Tibial artery (tissue), 4 donors: ENCODE results near the gene SLC44A3.

Experiments
- DNase-seq, 2 donors: peaks; one replicate each; pipeline ENCODE4 v3.0.0-alpha.2; 2019
- H3K27ac ChIP-seq, 2 donors: fragments of 200-600 bp; sonication (generic) in 1 of 2; 1 replicate in 1 of 2; 2 replicates in 1 of 2; pipeline ENCODE4 v1.5.1; 2018 to 2019; ENCODE audit warnings: mild to moderate bottlenecking in 1 of 2
- H3K27me3 ChIP-seq, 2 donors: fragments of 200-600 bp; sonication (generic) in 1 of 2; one replicate each; pipeline versions ENCODE4 v1.5.1 to v1.6.0; 2016 to 2019
- H3K36me3 ChIP-seq, 3 donors: fragments of 200-600 bp; sonication (generic) in 2 of 3; one replicate each; pipeline ENCODE4 v1.5.1; 2016 to 2019; ENCODE audit warnings: mild to moderate bottlenecking in 2 of 3
- H3K4me1 ChIP-seq, 4 donors: fragments of 200-600 bp; sonication (generic) in 2 of 4; 1 replicate in 3 of 4; 2 replicates in 1 of 4; pipeline ENCODE4 v1.5.1; 2016 to 2019
- H3K4me3 ChIP-seq, 2 donors: fragments of 200-600 bp; sonication (generic) in 1 of 2; 1 replicate in 1 of 2; 2 replicates in 1 of 2; pipeline ENCODE4 v1.5.1; 2018 to 2019; ENCODE audit warnings: mild to moderate bottlenecking in 2 of 2
- H3K9me3 ChIP-seq, 3 donors: fragments of 200-600 bp; sonication (generic) in 1 of 3; one replicate each; pipeline ENCODE4 v1.5.1; 2016 to 2019
- intact Hi-C: fragments of 100-400 bp; cut with DNase I; formaldehyde crosslinking; loops from one replicate; pipeline ENCODE4 v1.15.0; 2023; ENCODE audit warnings: low total_unique reads
- TF ChIP-seq, protein P1 (sequence below), 2 experiments: fragments of 200-600 bp in 1 of 2; fragments of 450-650 bp in 1 of 2; IDR thresholded peaks; one replicate each; pipeline ENCODE4 v1.5.1; 2017 to 2019; ENCODE audit warnings: antibody characterized with exemption in 2 of 2, mild to moderate bottlenecking in 1 of 2, moderate library complexity in 1 of 2

SLC44A3 gene

DNA sequence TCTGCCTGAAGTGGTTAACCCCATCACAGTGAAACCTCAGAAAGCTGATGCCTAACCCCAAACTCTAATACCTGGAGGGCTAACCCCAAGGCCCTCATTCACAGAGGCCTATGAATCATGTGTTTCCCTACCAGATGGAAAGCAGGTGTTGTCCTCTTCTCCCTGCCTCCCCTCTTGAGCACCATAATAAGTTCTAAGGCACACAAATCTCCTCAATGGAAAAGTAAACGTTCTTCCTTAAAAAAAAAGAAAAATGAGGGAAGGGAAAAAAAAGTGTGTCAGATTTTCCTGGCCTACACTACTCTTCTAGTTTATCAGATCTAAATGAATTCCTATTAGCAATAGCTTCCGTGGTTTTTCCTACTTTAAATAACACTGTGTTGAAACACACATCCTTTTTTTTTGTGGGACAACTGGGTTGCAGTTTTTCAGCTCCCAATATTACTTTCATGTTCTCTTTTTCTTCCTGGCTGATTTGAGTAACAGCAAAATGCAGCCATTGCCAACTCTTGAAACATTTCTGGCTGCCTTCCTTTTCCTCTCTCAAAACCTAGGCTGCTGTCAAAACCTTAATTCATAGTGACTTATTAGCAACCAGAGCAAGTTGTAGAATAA is 43.2 kb downstream of the SLC44A3 start:
- Histone ChIP-seq H3K36me3 (no peaks in the 10 kb centered on the region), H3K27ac (peak overlapping the region; percentile 76 to 81), H3K4me3 (peak overlapping the region in 1 of 2 donors; percentile 4), H3K4me1 (peaks cover 0 to 61% (median 48%) of the 10 kb centered on the region in 4 donors), H3K9me3 (no peaks in the 10 kb centered on the region), H3K27me3 (no peaks in the 10 kb centered on the region)
- intact Hi-C loops: loop anchor here (2.0 kb wide), 1 partner anchor 61 kb away; no protein-coding TSS in a partner anchor
- TF ChIP-seq, protein P1, sequence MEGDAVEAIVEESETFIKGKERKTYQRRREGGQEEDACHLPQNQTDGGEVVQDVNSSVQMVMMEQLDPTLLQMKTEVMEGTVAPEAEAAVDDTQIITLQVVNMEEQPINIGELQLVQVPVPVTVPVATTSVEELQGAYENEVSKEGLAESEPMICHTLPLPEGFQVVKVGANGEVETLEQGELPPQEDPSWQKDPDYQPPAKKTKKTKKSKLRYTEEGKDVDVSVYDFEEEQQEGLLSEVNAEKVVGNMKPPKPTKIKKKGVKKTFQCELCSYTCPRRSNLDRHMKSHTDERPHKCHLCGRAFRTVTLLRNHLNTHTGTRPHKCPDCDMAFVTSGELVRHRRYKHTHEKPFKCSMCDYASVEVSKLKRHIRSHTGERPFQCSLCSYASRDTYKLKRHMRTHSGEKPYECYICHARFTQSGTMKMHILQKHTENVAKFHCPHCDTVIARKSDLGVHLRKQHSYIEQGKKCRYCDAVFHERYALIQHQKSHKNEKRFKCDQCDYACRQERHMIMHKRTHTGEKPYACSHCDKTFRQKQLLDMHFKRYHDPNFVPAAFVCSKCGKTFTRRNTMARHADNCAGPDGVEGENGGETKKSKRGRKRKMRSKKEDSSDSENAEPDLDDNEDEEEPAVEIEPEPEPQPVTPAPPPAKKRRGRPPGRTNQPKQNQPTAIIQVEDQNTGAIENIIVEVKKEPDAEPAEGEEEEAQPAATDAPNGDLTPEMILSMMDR (IDR thresholded peaks at IDR 0.05): no peak
- no peak for DNase-seq

DNA sequence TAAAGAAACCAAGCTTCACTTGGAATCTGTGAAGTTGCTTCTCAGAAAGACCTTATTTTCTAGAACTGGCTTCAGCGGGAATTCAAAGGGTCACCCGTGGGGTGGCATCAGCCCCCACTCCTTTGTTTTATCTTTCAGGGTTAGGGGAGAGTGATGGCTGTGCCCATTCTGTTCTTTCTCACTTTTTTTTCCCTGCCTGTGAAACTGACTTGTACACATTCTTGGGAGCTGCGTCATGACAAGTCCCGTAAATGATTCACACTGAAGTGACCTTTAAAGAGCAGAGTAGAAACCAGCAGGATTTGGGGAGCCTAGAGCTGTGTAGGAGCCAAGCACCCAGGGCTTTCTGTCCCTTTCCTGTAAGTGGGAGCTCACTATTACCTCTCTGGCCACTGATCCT is 43.8 kb downstream of the SLC44A3 start:
- H3K4me1 ChIP-seq: peaks cover 0 to 61% (median 48%) of the 10 kb centered on the region in 4 donors
- TF ChIP-seq, protein P1 (IDR thresholded peaks at IDR 0.05): no peak
- H3K9me3 ChIP-seq: no peaks in the 10 kb centered on the region
- H3K36me3 ChIP-seq: no peaks in the 10 kb centered on the region
- DNase-seq: peak; percentile 72 to 75
- no peaks in the 10 kb centered on the region for H3K27me3 ChIP-seq
- intact Hi-C loops: loop anchor here (2.0 kb wide), 1 partner anchor 61 kb away; no protein-coding TSS in a partner anchor
- peak overlapping the region; percentile 76 to 81 for H3K27ac ChIP-seq
- peak overlapping the region in 1 of 2 donors; percentile 4 for H3K4me3 ChIP-seq

DNA sequence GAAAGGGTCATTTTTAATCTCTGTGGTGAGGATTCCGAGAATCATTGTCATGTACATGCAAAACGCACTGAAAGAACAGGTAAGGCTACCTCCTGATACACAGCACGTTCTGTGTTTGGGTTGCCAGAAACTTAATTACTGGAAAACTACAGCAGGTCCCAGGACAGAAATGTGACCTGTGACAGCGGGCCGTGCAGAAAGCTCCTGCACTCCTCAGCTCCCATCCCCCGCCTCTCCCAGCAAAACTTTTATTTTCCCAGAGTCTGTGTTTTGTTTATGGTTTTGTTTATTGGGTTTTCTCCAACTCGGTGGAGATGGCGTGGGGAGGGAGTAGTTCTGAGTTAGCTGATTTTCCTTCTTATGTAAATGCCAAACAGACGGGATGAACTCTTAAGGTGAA is 44.7 kb downstream of the SLC44A3 start:
- H3K4me3 ChIP-seq: no peak overlapping the region

DNA sequence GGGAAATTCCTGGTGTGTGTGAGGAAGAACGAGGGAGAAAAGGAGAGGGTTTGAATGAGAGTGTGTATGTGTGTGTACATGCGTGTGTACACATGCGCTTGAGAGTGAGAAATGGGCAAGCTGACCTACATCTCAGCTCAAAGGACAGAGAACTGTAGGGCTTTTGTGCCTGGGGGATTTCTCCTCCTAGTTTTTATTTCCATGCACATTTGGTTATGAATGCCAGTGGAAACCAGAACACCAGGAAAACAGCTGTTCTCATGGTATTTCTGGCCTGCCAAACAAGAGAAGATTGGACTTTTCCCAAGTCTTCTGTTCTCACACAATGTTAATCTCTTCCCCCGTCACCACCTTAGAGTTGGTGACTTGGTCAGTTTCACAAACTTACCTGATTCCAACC is 45.2 kb downstream of the SLC44A3 start:
- intact Hi-C loops: no loop called here
- Histone ChIP-seq H3K27ac (peak overlapping the region; percentile 76 to 81), H3K27me3 (no peaks in the 10 kb centered on the region), H3K9me3 (no peaks in the 10 kb centered on the region), H3K4me3 (no peak overlapping the region), H3K36me3 (no peaks in the 10 kb centered on the region), H3K4me1 (peaks cover 0 to 61% (median 48%) of the 10 kb centered on the region in 4 donors)
- TF ChIP-seq, protein P1 (IDR thresholded peaks at IDR 0.05): no peak
- no peak for DNase-seq

More for the DNA sequence above, 44.7 kb downstream of the SLC44A3 start:
- Histone ChIP-seq H3K9me3 (no peaks in the 10 kb centered on the region), H3K27ac (peak overlapping the region; percentile 76 to 81), H3K4me1 (peaks cover 0 to 61% (median 48%) of the 10 kb centered on the region in 4 donors), H3K27me3 (no peaks in the 10 kb centered on the region), H3K36me3 (no peaks in the 10 kb centered on the region)
- TF ChIP-seq, protein P1 (IDR thresholded peaks at IDR 0.05): no peak
- intact Hi-C loops: no loop called here
- DNase-seq: no peak

DNA sequence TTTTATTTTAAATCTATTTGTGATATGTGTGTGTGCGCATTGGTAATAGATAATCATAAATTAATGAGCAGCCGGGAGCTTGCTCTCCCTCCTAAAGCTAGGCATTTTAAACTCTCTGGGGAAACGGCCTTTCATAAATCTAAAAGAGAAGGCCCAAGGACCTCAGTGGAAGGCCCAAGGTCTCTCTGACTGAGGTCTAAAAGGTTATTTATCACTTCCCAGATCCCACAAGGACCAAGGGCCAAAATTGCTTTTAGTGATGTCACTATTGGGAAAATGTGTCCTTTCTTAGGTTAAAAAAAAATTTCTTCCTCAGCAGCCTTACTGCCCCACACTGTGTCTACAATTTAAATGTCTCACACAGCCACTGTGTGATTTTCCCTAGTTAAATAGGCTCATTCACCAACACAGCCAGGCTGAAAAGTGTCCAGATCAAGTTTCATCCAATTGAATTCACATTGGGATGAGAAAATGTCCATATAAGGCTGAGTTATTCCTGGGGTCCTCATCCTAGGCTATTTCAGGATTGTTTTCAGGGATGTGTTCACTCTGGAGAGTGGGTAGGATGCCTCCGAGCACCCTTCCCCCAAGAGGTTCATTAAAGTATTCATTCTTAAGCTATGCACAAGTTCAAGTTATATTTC is 46.1 kb downstream of the SLC44A3 start:
- TF ChIP-seq, protein P1 (IDR thresholded peaks at IDR 0.05): no peak
- Histone ChIP-seq H3K4me1 (peaks cover 0 to 61% (median 48%) of the 10 kb centered on the region in 4 donors), H3K36me3 (no peaks in the 10 kb centered on the region), H3K4me3 (no peak overlapping the region), H3K27me3 (no peaks in the 10 kb centered on the region), H3K27ac (peak overlapping the region; percentile 76 to 81), H3K9me3 (no peaks in the 10 kb centered on the region)
- intact Hi-C loops: no loop called here
- no peak for DNase-seq
